ENCODE measurements around the gene UHRF2.
"Not testable (repeated sequence)": the region's sequence is repeated elsewhere in the genome, so short reads cannot be mapped to it uniquely, and the experiment has no call there.

UHRF2 gene

GRCh38 chr9:6412487-6413364 is at the start of gene UHRF2:
Gene UHRF2, plus strand, starts transcription at chr9:6413199. Its CDS starts 292 bp downstream, at chr9:6413491.
- DNase-seq (ENCODE audit: low spot score) (peak; percentile 88), FAIRE-seq (peak; percentile 33)

- DNase-seq (ENCODE audit: low spot score) = no peak
- FAIRE-seq = no peak
Observed at GRCh38 chr9:6367128-6367890, 45.7 kb upstream of the UHRF2 start.

GRCh38 chr9:6368831-6369230 is 44.2 kb upstream of the UHRF2 start:
- DNase-seq (ENCODE audit: low spot score) (no peak), FAIRE-seq (no peak)

- DNase-seq (ENCODE audit: low spot score); FAIRE-seq: not testable (repeated sequence)
Observed at GRCh38 chr9:6381477-6382012, 31.5 kb upstream of the UHRF2 start.

GRCh38 chr9:6382681-6383080 is 30.3 kb upstream of the UHRF2 start:
- FAIRE-seq (no peak), DNase-seq (ENCODE audit: low spot score) (no peak)

GRCh38 chr9:6383551-6384225 is 29.3 kb upstream of the UHRF2 start:
- DNase-seq (ENCODE audit: low spot score) = no peak
- no peak for FAIRE-seq

GRCh38 chr9:6384732-6385131 is 28.3 kb upstream of the UHRF2 start:
- DNase-seq (ENCODE audit: low spot score) (no peak), FAIRE-seq (no peak)

- no peak for FAIRE-seq
Observed at GRCh38 chr9:6399071-6399470, 13.9 kb upstream of the UHRF2 start.

GRCh38 chr9:6405371-6405770 is 7.6 kb upstream of the UHRF2 start:
- FAIRE-seq (no peak), DNase-seq (ENCODE audit: low spot score) (no peak)

More at GRCh38 chr9:6399071-6399470, 13.9 kb upstream of the UHRF2 start:
- DNase-seq (ENCODE audit: low spot score) = no peak

GRCh38 chr9:6407778-6408177 is 5.2 kb upstream of the UHRF2 start:
- no peak for FAIRE-seq
- DNase-seq (ENCODE audit: low spot score) = no peak

- FAIRE-seq (no peak), DNase-seq (ENCODE audit: low spot score) (no peak)
Observed at GRCh38 chr9:6408320-6408719, 4.7 kb upstream of the UHRF2 start.

GRCh38 chr9:6409811-6410210 is 3.2 kb upstream of the UHRF2 start:
- FAIRE-seq = no peak
- no peak for DNase-seq (ENCODE audit: low spot score)

GRCh38 chr9:6410633-6411032 is 2.4 kb upstream of the UHRF2 start:
- FAIRE-seq (no peak), DNase-seq (ENCODE audit: low spot score) (no peak)

GRCh38 chr9:6413365-6414246 is 607 bp downstream of the UHRF2 start:
- DNase-seq (ENCODE audit: low spot score) = no peak
- no peak for FAIRE-seq

GRCh38 chr9:6414247-6414641 is 1.2 kb downstream of the UHRF2 start:
- DNase-seq (ENCODE audit: low spot score) (no peak), FAIRE-seq (no peak)

- FAIRE-seq = no peak
- peak; percentile 31 for DNase-seq (ENCODE audit: low spot score)
Observed at GRCh38 chr9:6415266-6415665, 2.3 kb downstream of the UHRF2 start.

GRCh38 chr9:6417186-6417585 is 4.2 kb downstream of the UHRF2 start:
- no peak for FAIRE-seq

GRCh38 chr9:6418764-6419163 is 5.8 kb downstream of the UHRF2 start:
- FAIRE-seq = no peak
- DNase-seq (ENCODE audit: low spot score) = no peak

More at GRCh38 chr9:6417186-6417585, 4.2 kb downstream of the UHRF2 start:
- DNase-seq (ENCODE audit: low spot score) = no peak

GRCh38 chr9:6424940-6425339 is 11.9 kb downstream of the UHRF2 start:
- FAIRE-seq (no peak), DNase-seq (ENCODE audit: low spot score) (no peak)

GRCh38 chr9:6426117-6426516 is 13.1 kb downstream of the UHRF2 start:
- DNase-seq (ENCODE audit: low spot score) (no peak), FAIRE-seq (no peak)

Measured in RCC 7860 (cell line).